ENCODE data around the gene CHRM3.

CHRM3 gene

GRCh38 chr1:239417221-239417620, 30.9 kb downstream of the CHRM3 start:
- no peak for DNase-seq

- DNase-seq = no peak
Observed at GRCh38 chr1:239417986-239418640, 31.7 kb downstream of the CHRM3 start.

DNA sequence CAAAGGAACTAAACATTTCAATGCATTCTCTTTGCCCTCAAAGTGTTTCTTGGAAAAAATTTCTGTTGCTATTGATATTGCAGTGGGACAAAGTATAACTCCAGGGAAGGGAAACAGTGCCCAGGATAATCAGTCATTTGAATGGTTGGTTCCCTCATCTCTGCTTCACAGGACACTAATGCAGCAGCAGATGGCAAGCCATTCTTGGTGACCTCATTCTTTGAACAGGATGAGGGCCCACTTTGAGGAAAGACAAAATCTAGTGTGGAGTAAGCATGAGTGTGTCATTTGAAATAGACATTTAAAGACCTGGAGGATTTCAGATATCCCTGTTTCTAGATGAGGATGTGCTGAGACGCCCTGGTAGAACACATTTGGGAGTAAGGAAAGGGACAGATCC, 32.3 kb downstream of the CHRM3 start:
- no peak for DNase-seq

DNA sequence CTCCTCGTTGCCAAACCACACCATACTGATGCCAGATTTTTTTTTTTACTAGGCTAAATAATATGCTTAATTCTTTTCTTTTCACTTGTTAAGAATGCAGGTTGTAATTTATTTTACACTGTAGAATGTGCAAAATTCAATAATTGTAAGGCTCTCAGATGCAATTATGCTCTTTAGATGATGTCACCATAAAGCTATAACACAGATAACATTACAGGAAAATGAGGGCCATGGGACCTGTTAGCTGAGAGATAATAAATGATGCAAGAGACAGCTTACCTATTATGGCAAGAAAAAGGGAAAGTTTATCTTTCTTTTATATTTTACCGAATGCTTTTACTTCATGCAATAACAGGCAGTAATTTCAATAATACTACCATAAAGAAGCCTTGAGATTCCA, 35.4 kb downstream of the CHRM3 start:
- DNase-seq = no peak

DNA sequence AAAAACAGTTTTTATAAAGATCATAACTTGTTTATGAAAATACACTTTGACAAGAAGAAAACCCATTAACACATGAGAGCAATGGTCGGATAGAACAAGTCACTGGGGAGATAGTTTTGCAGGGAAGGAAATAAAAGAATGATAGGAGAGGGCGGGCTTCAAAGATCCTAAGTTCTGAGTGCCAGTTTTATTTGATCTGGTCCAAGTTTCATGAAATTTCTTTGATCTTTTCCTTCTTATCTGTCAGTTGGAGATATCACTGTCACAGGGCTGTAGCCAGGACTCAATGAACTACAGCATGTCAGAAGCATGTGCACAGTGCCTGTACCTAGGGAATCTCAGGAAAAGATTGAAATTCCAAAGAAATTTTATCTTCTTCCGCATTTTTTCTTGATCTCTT, 36.5 kb downstream of the CHRM3 start:
- DNase-seq = no peak

- DNase-seq = no peak
Observed at GRCh38 chr1:239426821-239427475, 40.6 kb downstream of the CHRM3 start.

DNA sequence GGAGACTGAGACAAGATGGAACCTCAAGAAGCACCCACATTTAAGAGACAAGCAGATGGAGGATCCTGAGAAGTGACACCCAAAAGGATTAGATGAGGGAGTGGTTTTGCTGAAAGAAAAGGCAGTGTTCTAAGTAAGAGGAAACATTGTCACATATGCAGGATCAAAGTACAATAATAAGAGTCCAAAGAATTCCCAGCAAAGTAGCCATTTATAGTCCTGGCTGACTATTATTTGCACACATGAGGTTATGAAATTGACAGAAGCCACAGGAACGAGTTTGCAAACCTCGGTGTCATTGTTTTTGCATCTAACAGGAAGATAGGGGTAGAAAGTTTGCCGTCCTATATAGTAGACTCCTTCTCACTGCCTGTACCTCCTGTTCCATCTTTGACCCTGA, 41.3 kb downstream of the CHRM3 start:
- no peak for DNase-seq

DNA sequence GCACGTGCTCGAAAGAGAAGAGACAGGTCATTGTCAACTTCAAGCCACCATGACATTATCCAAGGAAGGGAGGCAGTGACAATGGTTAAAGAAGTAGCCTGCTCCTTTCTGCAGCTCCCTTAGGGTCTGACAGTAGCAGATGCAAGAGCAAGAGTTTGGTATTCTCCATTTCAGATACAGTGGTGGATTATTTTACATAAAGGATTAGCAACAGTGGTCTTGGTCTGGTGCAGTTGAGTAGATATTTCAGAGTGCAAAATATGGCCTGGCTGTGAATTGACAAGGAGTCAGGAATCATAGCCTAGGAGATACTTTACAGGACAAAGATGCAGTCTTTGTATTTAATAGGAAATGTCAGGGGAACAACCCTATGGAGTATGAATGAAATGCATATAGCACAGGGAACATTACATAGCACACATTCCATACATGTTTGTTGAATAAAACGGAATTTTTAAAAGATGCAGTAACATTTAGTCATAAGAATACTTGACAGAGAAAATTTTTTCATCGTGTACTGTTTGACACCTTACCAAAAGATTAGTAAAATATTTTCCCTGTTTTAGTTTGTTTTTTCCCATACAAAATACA, 41.8 kb downstream of the CHRM3 start:
- no peak for DNase-seq

- no peak for DNase-seq
Observed at GRCh38 chr1:239429163-239429562, 42.8 kb downstream of the CHRM3 start.

- no peak for DNase-seq
Observed at GRCh38 chr1:239432255-239432654, 45.9 kb downstream of the CHRM3 start.

DNA sequence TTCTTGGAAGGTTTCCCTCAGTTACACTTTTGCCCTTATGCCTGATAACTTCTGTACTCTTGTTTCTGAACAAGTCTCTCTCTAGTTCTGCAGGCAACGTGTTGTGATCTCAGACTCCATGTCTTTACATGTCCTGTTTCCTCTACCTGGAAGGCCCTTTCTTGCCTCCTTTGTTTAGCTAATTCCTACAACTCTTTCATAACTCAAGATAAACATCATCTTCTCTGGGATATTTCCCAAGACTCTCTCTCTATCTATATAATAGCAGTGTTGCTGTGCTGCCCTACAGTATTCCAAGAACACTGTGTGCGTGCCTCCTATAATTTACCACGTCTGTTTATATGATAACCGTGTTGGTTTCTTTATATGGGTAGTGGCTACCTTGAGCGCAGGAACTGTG, 47.8 kb downstream of the CHRM3 start:
- no peak for DNase-seq

Measured in activated T-cell treated with anti-CD3 and anti-CD28 coated beads, Interleukin-2, amount 50 U/mL, for 1 hour (primary cell).